ENCODE measurements around the gene ASB9. TPM values are rescaled to one million over a fixed set of nuclear protein-coding genes. Genes with fewer than 3 reads are reported as not detected.
A peak's percentile ranks its signal among the peaks of the same experiment; 100 is the strongest.
"Not testable (repeated sequence)": the region's sequence is repeated elsewhere in the genome, so short reads cannot be mapped to it uniquely, and the experiment has no call there.

The ASB9 gene, protein sequence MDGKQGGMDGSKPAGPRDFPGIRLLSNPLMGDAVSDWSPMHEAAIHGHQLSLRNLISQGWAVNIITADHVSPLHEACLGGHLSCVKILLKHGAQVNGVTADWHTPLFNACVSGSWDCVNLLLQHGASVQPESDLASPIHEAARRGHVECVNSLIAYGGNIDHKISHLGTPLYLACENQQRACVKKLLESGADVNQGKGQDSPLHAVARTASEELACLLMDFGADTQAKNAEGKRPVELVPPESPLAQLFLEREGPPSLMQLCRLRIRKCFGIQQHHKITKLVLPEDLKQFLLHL
- 8.2 and 9.4 TPM in 2 replicates for total RNA-seq (2014; rRNA removed; shearing (Covaris generic))

- 0 out of 2 replicates have a peak, but pooled peaks cover 3% of the 10 kb centered on the region for H3K9me3 ChIP-seq (replicated peaks)
- H3K4me3 ChIP-seq = peak within 1 kb of the TSS; percentile 45
- peaks cover 7% of the 10 kb centered on the region for H3K4me1 ChIP-seq
- DNase-seq = peak; percentile 78 to 81
- no peaks in the 10 kb centered on the region for H3K36me3 ChIP-seq
- H3K27ac ChIP-seq = peak within 1 kb of the TSS; percentile 55
- H3K27me3 ChIP-seq = no peaks in the 10 kb centered on the region
These were observed at the start of gene ASB9 for GRCh38 chrX:15269618-15270521. Gene ASB9 (minus strand): TSS chrX:15270083. CDS start chrX:15269874, 209 bp downstream.

GRCh38 chrX:15319075-15319474 is 49.2 kb upstream of the ASB9 start:
- H3K4me3 ChIP-seq = no peak overlapping the region
- peaks cover 27% of the 10 kb centered on the region for H3K36me3 ChIP-seq
- no peaks in the 10 kb centered on the region for H3K9me3 ChIP-seq (replicated peaks)
- H3K27ac ChIP-seq = no peak overlapping the region
- no peak for DNase-seq
- no peaks in the 10 kb centered on the region for H3K4me1 ChIP-seq
- H3K27me3 ChIP-seq = no peaks in the 10 kb centered on the region

DNA sequence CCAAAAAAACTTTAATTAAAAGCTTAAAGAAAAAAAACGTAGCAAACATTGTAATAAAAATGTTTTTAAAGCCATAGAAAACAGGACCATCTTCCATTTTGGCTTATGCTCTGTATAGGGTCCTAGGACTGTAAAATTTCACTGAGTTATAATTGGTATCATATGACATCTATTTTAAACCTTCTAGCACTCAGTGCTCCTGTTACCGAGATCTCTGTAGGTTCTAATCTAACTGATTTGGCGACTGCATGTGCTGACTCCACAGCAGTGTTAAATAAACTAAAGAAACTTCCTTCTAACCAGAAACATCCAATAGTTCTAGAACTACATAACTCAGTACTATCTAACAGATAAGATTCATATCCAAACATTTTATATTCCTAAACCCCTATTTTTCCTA is 45.6 kb upstream of the ASB9 start, which contains the start of gene ASB11:
Gene ASB11 (minus strand): TSS at position 132 of the 400 bp plus-strand sequence. CDS start 35 bp downstream, at position 97.
- H3K4me3 ChIP-seq = no peak within 1 kb of the TSS
- H3K27ac ChIP-seq = no peak within 1 kb of the TSS
- H3K4me1 ChIP-seq = no peaks in the 10 kb centered on the region
- no peaks in the 10 kb centered on the region for H3K9me3 ChIP-seq (replicated peaks)
- DNase-seq = no peak
- H3K27me3 ChIP-seq = no peaks in the 10 kb centered on the region
- H3K36me3 ChIP-seq = peaks cover 4% of the 10 kb centered on the region

DNA sequence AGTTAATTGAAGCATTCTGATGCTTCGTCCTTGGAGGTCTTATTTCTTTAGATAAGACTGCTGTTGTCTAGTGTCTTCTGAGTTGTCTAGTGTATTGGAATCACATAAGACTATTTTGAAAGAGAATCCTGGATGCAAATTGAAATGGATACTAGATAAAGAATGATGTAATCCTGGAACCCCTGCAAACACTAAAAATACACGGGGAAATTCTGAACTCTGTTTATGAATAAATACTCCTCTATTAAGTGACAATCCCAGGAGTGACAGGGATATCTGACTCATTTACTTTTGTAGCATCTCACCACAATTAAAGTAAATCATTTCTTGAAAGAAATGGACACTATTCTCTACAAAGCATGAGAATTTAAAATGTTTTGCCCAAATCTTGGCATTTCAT is 44.6 kb upstream of the ASB9 start:
- H3K27me3 ChIP-seq = no peaks in the 10 kb centered on the region
- H3K4me1 ChIP-seq = no peaks in the 10 kb centered on the region
- DNase-seq = no peak
- no peak overlapping the region for H3K4me3 ChIP-seq
- no peaks in the 10 kb centered on the region for H3K9me3 ChIP-seq (replicated peaks)
- H3K27ac ChIP-seq = no peak overlapping the region
- H3K36me3 ChIP-seq = peaks cover under 1% of the 10 kb centered on the region; the same call in 1 of the 2 replicates

DNA sequence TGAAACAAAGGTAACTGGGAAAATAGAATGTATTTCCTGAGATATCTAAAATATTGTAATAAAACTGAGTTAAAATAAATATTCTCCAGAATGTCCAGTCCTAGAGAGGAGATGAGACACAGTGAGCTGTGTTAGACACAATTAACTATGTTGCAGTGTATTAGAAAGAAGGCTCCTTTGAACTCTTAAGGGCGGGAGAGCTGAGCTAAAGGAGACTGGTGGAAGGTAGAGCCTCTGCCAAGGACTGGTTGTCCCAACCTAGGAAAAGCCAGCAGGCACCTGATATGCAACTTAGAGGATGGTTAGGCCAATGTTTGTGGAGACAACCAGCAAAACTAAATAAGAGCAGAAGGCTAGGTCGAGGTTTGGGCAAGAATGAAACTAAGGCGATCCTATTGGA is 41.2 kb upstream of the ASB9 start:
- Histone ChIP-seq H3K4me1 (no peaks in the 10 kb centered on the region), H3K9me3 (replicated peaks) (no peaks in the 10 kb centered on the region)

GRCh38 chrX:15310117-15310516 is 40.2 kb upstream of the ASB9 start:
- no peaks in the 10 kb centered on the region for H3K9me3 ChIP-seq (replicated peaks)
- no peak overlapping the region for H3K4me3 ChIP-seq
- H3K27me3 ChIP-seq = no peaks in the 10 kb centered on the region
- H3K27ac ChIP-seq = no peak overlapping the region
- H3K36me3 ChIP-seq = no peaks in the 10 kb centered on the region
- DNase-seq = peak in 1 of 2 experiments; percentile 33
- no peaks in the 10 kb centered on the region for H3K4me1 ChIP-seq

More for the DNA sequence above, 41.2 kb upstream of the ASB9 start:
- Histone ChIP-seq H3K36me3 (no peaks in the 10 kb centered on the region), H3K27me3 (no peaks in the 10 kb centered on the region), H3K27ac (no peak overlapping the region), H3K4me3 (no peak overlapping the region)
- DNase-seq = no peak

DNA sequence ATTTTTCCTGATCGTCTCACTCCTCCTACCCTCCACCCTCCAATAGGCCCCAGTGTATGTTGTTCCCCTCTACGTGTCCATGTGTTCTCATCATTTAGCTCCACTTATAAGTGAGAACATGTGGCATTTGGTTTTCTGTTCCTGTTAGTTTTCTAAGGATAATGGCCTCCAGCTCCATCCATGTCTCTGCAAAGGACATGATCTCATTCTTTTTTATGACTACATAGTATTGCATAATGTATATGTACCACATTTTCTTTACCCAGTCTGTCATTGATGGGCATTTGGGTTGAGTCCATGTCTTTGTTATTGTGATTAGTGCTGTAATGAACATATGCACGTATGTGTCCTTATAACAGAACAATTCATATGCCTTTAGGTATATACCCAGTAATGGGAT is 36.0 kb upstream of the ASB9 start:
- H3K4me3 ChIP-seq; H3K27me3 ChIP-seq; H3K36me3 ChIP-seq; H3K9me3 ChIP-seq (replicated peaks); H3K27ac ChIP-seq; DNase-seq: not testable (repeated sequence)
- peaks cover 12% of the 10 kb centered on the region for H3K4me1 ChIP-seq

- Histone ChIP-seq H3K36me3 (no peaks in the 10 kb centered on the region), H3K9me3 (replicated peaks) (no peaks in the 10 kb centered on the region), H3K4me1 (peaks cover 12% of the 10 kb centered on the region), H3K27me3 (no peaks in the 10 kb centered on the region), H3K27ac (peak overlapping the region; percentile 41), H3K4me3 (no peak overlapping the region)
- DNase-seq = peak; percentile 81 to 88
These were observed 32.0 kb upstream of the ASB9 start for GRCh38 chrX:15301924-15302323.

GRCh38 chrX:15299941-15300851 is 30.3 kb upstream of the ASB9 start:
- H3K27me3 ChIP-seq = no peaks in the 10 kb centered on the region
- H3K9me3 ChIP-seq (replicated peaks) = no peaks in the 10 kb centered on the region
- no peaks in the 10 kb centered on the region for H3K36me3 ChIP-seq
- H3K4me1 ChIP-seq = peaks cover 12% of the 10 kb centered on the region
- H3K27ac ChIP-seq = no peak overlapping the region
- no peak overlapping the region for H3K4me3 ChIP-seq
- peak in 1 of 2 experiments; percentile 60 for DNase-seq

DNA sequence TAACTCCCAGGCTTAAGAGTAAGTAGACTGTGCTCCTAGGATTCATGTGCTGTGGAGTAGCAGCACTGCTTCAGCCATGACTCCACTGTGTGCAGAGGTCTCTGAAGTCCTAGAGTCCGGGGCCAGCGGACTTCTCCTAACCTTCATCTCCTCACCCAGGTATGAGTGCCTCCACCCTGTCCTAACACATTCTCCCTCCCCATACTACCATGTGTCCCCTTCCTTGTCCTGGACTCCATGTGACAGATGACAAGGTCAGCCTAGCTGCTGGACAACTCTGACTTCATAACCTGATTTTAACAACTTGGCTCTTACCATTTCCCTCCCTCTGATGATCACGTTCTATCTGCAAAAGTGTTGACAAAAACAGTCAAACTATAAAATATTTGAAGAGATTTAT is 28.9 kb upstream of the ASB9 start:
- no peak for DNase-seq
- no peaks in the 10 kb centered on the region for H3K36me3 ChIP-seq
- peaks cover 12% of the 10 kb centered on the region for H3K4me1 ChIP-seq
- no peaks in the 10 kb centered on the region for H3K27me3 ChIP-seq
- no peak overlapping the region for H3K4me3 ChIP-seq
- H3K27ac ChIP-seq = no peak overlapping the region
- H3K9me3 ChIP-seq (replicated peaks) = no peaks in the 10 kb centered on the region

- no peak overlapping the region for H3K4me3 ChIP-seq
- peaks cover 15% of the 10 kb centered on the region for H3K4me1 ChIP-seq
- no peak for DNase-seq
- H3K27me3 ChIP-seq = no peaks in the 10 kb centered on the region
- H3K36me3 ChIP-seq = no peaks in the 10 kb centered on the region
- H3K27ac ChIP-seq = no peak overlapping the region
- no peaks in the 10 kb centered on the region for H3K9me3 ChIP-seq (replicated peaks)
These were observed 28.3 kb upstream of the ASB9 start for GRCh38 chrX:15298201-15298600.

DNA sequence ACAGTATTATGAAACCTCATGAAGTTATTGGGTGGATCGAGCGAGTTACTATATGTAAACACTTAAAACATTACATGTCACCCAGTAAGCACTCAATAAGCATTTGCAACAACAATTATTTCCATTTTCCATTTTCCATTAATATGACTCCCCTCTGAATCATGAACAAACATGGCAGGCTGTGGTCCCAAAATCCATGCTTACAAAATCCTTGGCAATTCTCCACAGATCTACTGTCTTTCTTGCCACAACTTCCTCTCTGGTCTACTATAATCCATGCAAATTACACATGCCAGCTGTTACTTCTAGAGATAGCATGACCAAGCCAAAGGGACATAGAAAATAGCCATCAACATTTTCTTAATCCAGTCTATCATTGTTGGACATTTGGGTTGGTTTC is 23.6 kb upstream of the ASB9 start:
- no peaks in the 10 kb centered on the region for H3K27me3 ChIP-seq
- H3K36me3 ChIP-seq = no peaks in the 10 kb centered on the region
- no peaks in the 10 kb centered on the region for H3K9me3 ChIP-seq (replicated peaks)
- H3K4me1 ChIP-seq = peaks cover 13% of the 10 kb centered on the region
- no peak overlapping the region for H3K4me3 ChIP-seq
- DNase-seq = peak; percentile 11 to 58
- H3K27ac ChIP-seq = peak overlapping the region; percentile 51

GRCh38 chrX:15292861-15293260 is 23.0 kb upstream of the ASB9 start:
- no peaks in the 10 kb centered on the region for H3K27me3 ChIP-seq
- no peaks in the 10 kb centered on the region for H3K9me3 ChIP-seq (replicated peaks)
- peak; percentile 9 to 30 for DNase-seq

DNA sequence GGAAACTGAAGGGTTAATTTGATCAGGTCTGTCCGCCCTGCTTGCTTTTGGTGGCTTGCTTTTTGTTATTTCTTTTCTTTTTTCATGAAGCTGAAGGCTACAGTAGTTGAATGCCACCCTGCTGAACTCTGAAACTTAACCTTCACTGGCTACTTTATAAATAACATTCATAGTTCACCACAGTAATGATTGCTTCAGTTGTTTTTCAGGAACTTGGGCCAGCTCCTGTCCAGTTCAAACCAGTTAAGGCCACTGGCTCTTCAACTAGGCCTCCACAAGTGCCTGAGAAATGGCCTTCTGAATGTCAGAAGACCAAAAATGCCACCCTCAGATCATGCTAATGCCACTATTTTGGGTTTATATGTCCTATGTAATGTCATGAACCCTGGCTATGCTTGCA is 7.7 kb upstream of the ASB9 start:
- Histone ChIP-seq H3K27ac (no peak overlapping the region), H3K9me3 (replicated peaks) (0 out of 2 replicates have a peak, but pooled peaks cover 3% of the 10 kb centered on the region), H3K36me3 (no peaks in the 10 kb centered on the region), H3K27me3 (no peaks in the 10 kb centered on the region; the same call in 1 of the 2 replicates), H3K4me3 (no peak overlapping the region), H3K4me1 (no peaks in the 10 kb centered on the region)
- DNase-seq = no peak

More at GRCh38 chrX:15292861-15293260, 23.0 kb upstream of the ASB9 start:
- H3K4me1 ChIP-seq = peaks cover 13% of the 10 kb centered on the region
- H3K36me3 ChIP-seq = no peaks in the 10 kb centered on the region
- no peak overlapping the region for H3K4me3 ChIP-seq
- peak overlapping the region; percentile 51 for H3K27ac ChIP-seq
